Measurements from ENCODE around the gene CAB39L. TPM values are rescaled to one million over a fixed set of nuclear protein-coding genes. Genes with fewer than 3 reads are reported as not detected.

The CAB39L gene
- total and polyA plus RNA-seq, 2 experiments from 2014 or later, result 3.3 to 4.4 TPM

GRCh38 chr13:49439609-49440008 lies 4.3 kb downstream of the CAB39L start:
- TF ChIP-seq EZH2phosphoT487 (IDR thresholded peaks at IDR 0.05; ENCODE audit: unreplicated experiment) (no peak), NANOG (IDR thresholded peaks at IDR 0.05; ENCODE audit: borderline replicate concordance) (no peak), ZNF462 (CRISPR knock-in tag; IDR thresholded peaks at IDR 0.05) (no peak), REST (IDR thresholded peaks at IDR 0.05; ENCODE audit: unreplicated experiment) (no peak), ZNF331 (CRISPR knock-in tag; IDR thresholded peaks at IDR 0.05; ENCODE audit: low read depth) (no peak), STAT1 (IDR thresholded peaks at IDR 0.05; ENCODE audit: unreplicated experiment) (no peak), CTCF (conservative IDR thresholded peaks at IDR 0.05; ENCODE audit: low read depth in 2 of 2) (no peak)
- Histone ChIP-seq H3K79me2 (replicated peaks; ENCODE audit: insufficient read depth) (no peaks in the 10 kb centered on the region), H3K4me2 (no peak overlapping the region), H3K27me3 (ENCODE audit: insufficient read depth) (no peaks in the 10 kb centered on the region), H3K9me2 (ENCODE audit: insufficient read depth) (no peaks in the 10 kb centered on the region), H3K4me3 (no peak overlapping the region), H3K27ac (ENCODE audit: low read depth) (no peak overlapping the region), H4K20me1 (replicated peaks; ENCODE audit: insufficient read depth) (no peaks in the 10 kb centered on the region), H3F3A (replicated peaks; ENCODE audit: low read depth) (0 out of 2 replicates have a peak, but pooled peaks cover under 1% of the 10 kb centered on the region), H2AFZ (no peak overlapping the region), H3K4me1 (ENCODE audit: insufficient read depth) (no peaks in the 10 kb centered on the region), H3K36me3 (ENCODE audit: insufficient read depth) (no peaks in the 10 kb centered on the region)
- H3K27ac Mint-ChIP-seq, result no peak overlapping the region
- peaks cover 6% of the 10 kb centered on the region for H3K27me3 Mint-ChIP-seq (ENCODE audit: insufficient read depth, low read depth, poor library complexity)
- H3K4me1 Mint-ChIP-seq, result peaks cover 8% of the 10 kb centered on the region; the same call in 2 of the 3 replicates
- no peak overlapping the region for H3K4me3 Mint-ChIP-seq
- DNase-seq (ENCODE audit: low spot score) (no peak), ATAC-seq (no peak)
- no peaks in the 10 kb centered on the region for H3K9me3 Mint-ChIP-seq
- H3K36me3 Mint-ChIP-seq (ENCODE audit: low read depth), result no peaks in the 10 kb centered on the region

All from GM23338 (cell line).